B cell (primary cell): ENCODE data around the gene LRRC66. TPM values are rescaled to one million over a fixed set of nuclear protein-coding genes. Genes with fewer than 3 reads are reported as not detected.
A peak's percentile ranks its signal among the peaks of the same experiment; 100 is the strongest.

Experiments used
- ATAC-seq: fragments of 200-7000 bp; cut with Tn5 transposase; one replicate; pipeline ENCODE4 v1.10.0; 2021; ENCODE audit warnings: low read depth, mild to moderate bottlenecking, moderate number of reproducible peaks, moderate library complexity
- CTCF ChIA-PET: fragments of 350-600 bp; sonication (Branson Sonifier 250); formaldehyde crosslinking; loops from one replicate; lab custom pipeline; 2021; ENCODE audit warnings: antibody characterized with exemption, inconsistent platforms; lab: Charles Lee
- POLR2A ChIA-PET: fragments of 350-600 bp; sonication (Branson Sonifier 250); formaldehyde crosslinking; loops from one replicate; lab custom pipeline; 2021; ENCODE audit warnings: antibody characterized with exemption; lab: Charles Lee
- DNase-seq: peaks from one replicate; pipeline ENCODE4 v3.0.0; 2013
- H2AFZ ChIP-seq: 2 replicates; pipeline ENCODE4 v1.6.1; 2012; ENCODE audit warnings: mild to moderate bottlenecking, low read depth, low read length; ENCODE audit not compliant: insufficient read depth, poor library complexity, severe bottlenecking
- H3K27ac ChIP-seq, 2 donors: 1 replicate in 1 of 2; 2 replicates in 1 of 2; pipeline ENCODE4 v1.5.1; 2012 to 2013; ENCODE audit warnings: low read length in 2 of 2, mild to moderate bottlenecking in 2 of 2, moderate library complexity in 1 of 2
- H3K27me3 ChIP-seq, 4 experiments: fragments of 200-600 bp in 1 of 4; sonication (generic) in 1 of 4; replicated peaks in 1 of 4; 1 replicate in 2 of 4; 2 replicates in 2 of 4; pipeline versions ENCODE4 v1.6.1 to v1.7.0; 2013 to 2016; ENCODE audit warnings: low read length in 3 of 4, mild to moderate bottlenecking in 2 of 4, mixed read lengths in 1 of 4, moderate library complexity in 1 of 4; ENCODE audit not compliant: insufficient read depth in 4 of 4, control insufficient read depth in 3 of 4; ENCODE audit errors: control extremely low read depth in 1 of 4
- H3K36me3 ChIP-seq, 2 experiments: replicated peaks in 1 of 2; 1 replicate in 1 of 2; 2 replicates in 1 of 2; pipeline versions ENCODE4 v1.6.1 to v1.7.1; 2013; ENCODE audit warnings: low read length in 1 of 2; ENCODE audit not compliant: insufficient read depth in 2 of 2, control insufficient read depth in 1 of 2; ENCODE audit errors: control extremely low read depth in 1 of 2, extremely low read depth in 1 of 2
- H3K4me1 ChIP-seq, 2 donors: fragments of 200-600 bp in 1 of 2; sonication (generic) in 1 of 2; 1 replicate in 1 of 2; 2 replicates in 1 of 2; pipeline versions ENCODE4 v1.5.1 to v1.6.1; 2013 to 2017; ENCODE audit warnings: low read length in 2 of 2; ENCODE audit not compliant: control insufficient read depth in 2 of 2, insufficient read depth in 2 of 2
- H3K4me2 ChIP-seq: replicated peaks from 2 replicates; pipeline ENCODE3; 2012; ENCODE audit warnings: mild to moderate bottlenecking, low read depth, low read length; ENCODE audit not compliant: poor library complexity, severe bottlenecking
- H3K4me3 ChIP-seq, 5 experiments: fragments of 200-600 bp in 1 of 5; sonication (generic) in 1 of 5; 1 replicate in 3 of 5; 2 replicates in 2 of 5; pipeline versions ENCODE4 v1.5.1 to v1.7.0; 2011 to 2016; ENCODE audit warnings: low read length in 4 of 5, mild to moderate bottlenecking in 4 of 5, low read depth in 2 of 5, control low read depth in 1 of 5, moderate library complexity in 1 of 5; ENCODE audit not compliant: insufficient read depth in 1 of 5; ENCODE audit errors: control extremely low read depth in 1 of 5, extremely low read depth in 1 of 5
- H3K79me2 ChIP-seq: fragments of 200-600 bp; sonication (generic); one replicate; pipeline ENCODE4 v1.6.0; 2016; ENCODE audit warnings: low read length; ENCODE audit not compliant: control insufficient read depth, insufficient read depth
- H3K9ac ChIP-seq: fragments of 200-600 bp; sonication (generic); 2 replicates; pipeline ENCODE4 v1.6.1; 2017; ENCODE audit warnings: mild to moderate bottlenecking, low read length, moderate library complexity
- H3K9me3 ChIP-seq, 3 donors: one replicate each; pipeline versions ENCODE4 v1.6.1 to v1.7.1; 2013; ENCODE audit warnings: low read length in 2 of 3; ENCODE audit not compliant: control insufficient read depth in 2 of 3, insufficient read depth in 1 of 3; ENCODE audit errors: control extremely low read depth in 1 of 3
- H4K20me1 ChIP-seq: 2 replicates; pipeline ENCODE4 v1.6.0; 2012; ENCODE audit warnings: mild to moderate bottlenecking, low read length; ENCODE audit not compliant: insufficient read depth, control insufficient read depth, poor library complexity, severe bottlenecking
- H3K27ac Mint-ChIP-seq: one replicate; pipeline ENCODE4 v1.8.0; 2021; ENCODE audit warnings: mixed read lengths
- H3K27me3 Mint-ChIP-seq: one replicate; pipeline ENCODE4 v1.8.0; 2021; ENCODE audit warnings: mixed read lengths
- H3K4me1 Mint-ChIP-seq: one replicate; pipeline ENCODE4 v1.8.0; 2021; ENCODE audit warnings: mixed read lengths
- H3K4me3 Mint-ChIP-seq: one replicate; pipeline ENCODE4 v1.8.0; 2021; ENCODE audit warnings: mixed read lengths
- H3K9me3 Mint-ChIP-seq: one replicate; pipeline ENCODE4 v1.8.0; 2022; ENCODE audit warnings: mixed read lengths; ENCODE audit not compliant: insufficient read depth
- EZH2 ChIP-seq: IDR thresholded peaks from 2 replicates; pipeline ENCODE4 v1.6.1; 2012; ENCODE audit warnings: borderline replicate concordance, low read depth, mild to moderate bottlenecking, moderate library complexity, low read length; ENCODE audit not compliant: insufficient read depth, poor library complexity, severe bottlenecking
- whole genome bisulfite sequencing: methylation state at CpG from one replicate; pipeline ENCODE4 v1.1.5; 2013; ENCODE audit warnings: missing lambda C conversion rate; ENCODE audit not compliant: insufficient coverage; 5-methylcytosine and 5-hydroxymethylcytosine counted together
- intact Hi-C: fragments of 100-400 bp; cut with micrococcal nuclease; formaldehyde crosslinking; loops from one replicate; pipeline ENCODE4 v1.10.0; 2022
- polyA plus RNA-seq: library from polyadenylated mRNA; depleted of rRNA; stranded (reverse); fragments of >200 nt; gene quantifications from 2 replicates; pipeline ENCODE4 v1.2.3, GENCODE V29; 2012
- total RNA-seq, 2 donors: library from RNA; stranded (reverse); fragments of 120-200 nt in 1 of 2; gene quantifications; 1 replicate in 1 of 2; 2 replicates in 1 of 2; pipeline versions ENCODE4 v1.2.3 to v1.2.4, GENCODE V29; 2013 to 2022
- TF ChIP-seq, protein P1 (sequence below): fragments of 200-600 bp; IDR thresholded peaks from one replicate; pipeline ENCODE4 v1.8.0; 2022; ENCODE audit warnings: antibody characterized with exemption, mild to moderate bottlenecking

LRRC66 gene
- total and polyA plus RNA-seq, 2 donors (not counting 1 experiment from before 2014, with no cell fraction given) = 0.37 to 0.44 TPM

DNA sequence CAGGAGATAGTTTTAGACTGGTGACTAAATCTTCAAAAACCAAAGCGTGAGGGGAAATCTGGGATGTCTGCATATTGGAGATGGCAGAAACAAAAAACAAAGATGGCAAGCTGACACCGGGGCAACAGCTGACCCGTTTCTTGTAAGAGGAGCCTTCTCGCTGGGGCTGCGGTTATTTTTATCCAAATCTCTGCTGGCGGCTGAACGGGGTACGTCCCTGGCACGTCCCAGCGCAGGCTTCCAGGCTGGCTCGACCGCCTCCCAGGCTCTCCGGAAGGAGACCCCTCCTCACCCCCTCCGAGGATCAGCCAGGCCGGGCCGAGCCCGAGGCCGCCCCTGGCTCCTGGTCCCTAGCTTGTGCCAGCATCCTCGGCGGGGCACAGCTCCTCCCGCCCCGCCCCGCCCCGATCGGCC is 17.5 kb upstream of the LRRC66 start:
- Histone ChIP-seq H3K79me2 (no peaks in the 10 kb centered on the region), H4K20me1 (no peaks in the 10 kb centered on the region), H3K9me3 (peaks cover 0 to 4% (median 0%) of the 10 kb centered on the region in 3 donors), H3K9ac (peak overlapping the region; percentile 76), H2AFZ (peak overlapping the region; percentile 98), H3K4me3 (peak overlapping the region in 4 of 5 experiments; percentile 53 to 70 (median 68)), H3K36me3 (no peaks in the 10 kb centered on the region), H3K4me1 (peaks cover 11 to 21% of the 10 kb centered on the region in 2 donors), H3K4me2 (peak overlapping the region; percentile 87), H3K27me3 (peaks cover 0 to 25% (median 8%) of the 10 kb centered on the region in 4 experiments), H3K27ac (no peak overlapping the region)
- H3K9me3 Mint-ChIP-seq = no peaks in the 10 kb centered on the region
- H3K27ac Mint-ChIP-seq = peak overlapping the region; percentile 71
- peak; percentile 50 for ATAC-seq
- ChIA-PET CTCF (interaction anchor here (3.1 kb wide), 1 partner anchor 12 kb away, joined by 16 read pairs; no protein-coding TSS in a partner anchor), POLR2A (interaction anchor here (0.9 to 1.0 kb wide), 2 partner anchors 14 to 194 kb away, joined by 3 to 4 read pairs; no protein-coding TSS in a partner anchor)
- no peak for DNase-seq
- H3K4me1 Mint-ChIP-seq = peaks cover 29% of the 10 kb centered on the region
- intact Hi-C loops = loop anchor here (1.0 to 5.0 kb wide), 3 partner anchors 15 to 685 kb away; partner anchors contain the start of gene DCUN1D4
- TF ChIP-seq EZH2 = no peak
- TF ChIP-seq, protein P1, sequence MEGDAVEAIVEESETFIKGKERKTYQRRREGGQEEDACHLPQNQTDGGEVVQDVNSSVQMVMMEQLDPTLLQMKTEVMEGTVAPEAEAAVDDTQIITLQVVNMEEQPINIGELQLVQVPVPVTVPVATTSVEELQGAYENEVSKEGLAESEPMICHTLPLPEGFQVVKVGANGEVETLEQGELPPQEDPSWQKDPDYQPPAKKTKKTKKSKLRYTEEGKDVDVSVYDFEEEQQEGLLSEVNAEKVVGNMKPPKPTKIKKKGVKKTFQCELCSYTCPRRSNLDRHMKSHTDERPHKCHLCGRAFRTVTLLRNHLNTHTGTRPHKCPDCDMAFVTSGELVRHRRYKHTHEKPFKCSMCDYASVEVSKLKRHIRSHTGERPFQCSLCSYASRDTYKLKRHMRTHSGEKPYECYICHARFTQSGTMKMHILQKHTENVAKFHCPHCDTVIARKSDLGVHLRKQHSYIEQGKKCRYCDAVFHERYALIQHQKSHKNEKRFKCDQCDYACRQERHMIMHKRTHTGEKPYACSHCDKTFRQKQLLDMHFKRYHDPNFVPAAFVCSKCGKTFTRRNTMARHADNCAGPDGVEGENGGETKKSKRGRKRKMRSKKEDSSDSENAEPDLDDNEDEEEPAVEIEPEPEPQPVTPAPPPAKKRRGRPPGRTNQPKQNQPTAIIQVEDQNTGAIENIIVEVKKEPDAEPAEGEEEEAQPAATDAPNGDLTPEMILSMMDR = no peak
- WGBS = under 1% methylated on average over 20 of the region's 25 CpGs
- H3K27me3 Mint-ChIP-seq = peaks cover 18% of the 10 kb centered on the region
- peak overlapping the region; percentile 84 for H3K4me3 Mint-ChIP-seq

DNA sequence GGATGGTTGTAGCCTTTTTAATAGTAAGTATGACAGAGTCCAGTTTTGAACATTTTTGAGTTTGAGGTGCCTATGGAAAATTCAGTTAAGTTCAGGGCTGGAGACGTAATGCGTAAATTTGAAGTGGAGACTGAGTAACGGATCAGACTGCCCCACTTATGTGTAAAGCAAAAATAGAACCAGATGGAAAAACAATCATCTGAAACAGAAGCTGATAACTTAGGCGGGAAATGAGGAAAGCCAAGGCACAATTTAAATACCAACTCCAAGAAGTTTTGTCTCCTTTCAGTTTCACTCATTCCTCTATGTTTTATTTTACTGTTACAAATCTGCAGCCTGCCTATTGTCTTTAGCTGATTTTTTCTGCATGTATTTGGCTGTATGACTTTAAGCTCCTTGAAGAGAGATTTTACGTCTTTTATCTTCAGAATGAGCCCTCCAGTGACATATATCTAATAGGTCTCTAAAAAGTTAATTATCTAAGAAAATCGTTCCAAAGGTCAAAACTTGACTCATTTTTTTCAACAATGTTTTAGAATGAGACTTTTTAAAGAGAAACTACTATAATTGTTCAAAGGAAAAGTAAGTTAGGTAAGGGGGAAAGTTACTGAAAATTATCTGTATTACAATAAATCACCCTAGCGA is 16.8 kb upstream of the LRRC66 start:
- POLR2A ChIA-PET = no interaction called here
- peak overlapping the region; percentile 76 for H3K9ac ChIP-seq
- no peak for DNase-seq
- no peaks in the 10 kb centered on the region for H4K20me1 ChIP-seq
- CTCF ChIA-PET = interaction anchor here (3.1 kb wide), 1 partner anchor 11 kb away, joined by 16 read pairs; no protein-coding TSS in a partner anchor
- peak overlapping the region; percentile 84 for H3K4me3 Mint-ChIP-seq
- H3K27me3 Mint-ChIP-seq = peaks cover 13% of the 10 kb centered on the region
- H3K36me3 ChIP-seq = no peaks in the 10 kb centered on the region
- peak overlapping the region; percentile 98 for H2AFZ ChIP-seq
- peaks cover 11 to 21% of the 10 kb centered on the region in 2 donors for H3K4me1 ChIP-seq
- peaks cover 29% of the 10 kb centered on the region for H3K4me1 Mint-ChIP-seq
- peak overlapping the region; percentile 71 for H3K27ac Mint-ChIP-seq
- WGBS = 86% methylated on average over 3 of the region's 7 CpGs
- TF ChIP-seq EZH2 = no peak
- TF ChIP-seq, protein P1 = no peak
- peaks cover 0 to 20% (median 4%) of the 10 kb centered on the region in 4 experiments for H3K27me3 ChIP-seq
- peak overlapping the region; percentile 87 for H3K4me2 ChIP-seq
- H3K27ac ChIP-seq = no peak overlapping the region
- peak overlapping the region in 1 of 5 experiments; percentile 70 for H3K4me3 ChIP-seq
- no peaks in the 10 kb centered on the region for H3K9me3 Mint-ChIP-seq
- intact Hi-C loops = loop anchor here (5.0 kb wide), 1 partner anchor 685 kb away; no protein-coding TSS in a partner anchor
- ATAC-seq = no peak
- H3K79me2 ChIP-seq = no peaks in the 10 kb centered on the region
- peaks cover 0 to 4% (median 0%) of the 10 kb centered on the region in 3 donors for H3K9me3 ChIP-seq
